Stimulated activated CD8-positive, alpha-beta memory T cell treated with anti-CD3 and anti-CD28 coated beads, Interleukin-15, amount 100 ng/mL, for 1 hour (primary cell): Measurements from ENCODE around the gene NFATC3.
"Not testable (repeated sequence)": the region's sequence is repeated elsewhere in the genome, so short reads cannot be mapped to it uniquely, and the experiment has no call there.

Experiments
- DNase-seq: peaks from one replicate; pipeline ENCODE4 v3.0.0-alpha.2; 2020; ENCODE audit warnings: low read depth

Gene NFATC3

DNA sequence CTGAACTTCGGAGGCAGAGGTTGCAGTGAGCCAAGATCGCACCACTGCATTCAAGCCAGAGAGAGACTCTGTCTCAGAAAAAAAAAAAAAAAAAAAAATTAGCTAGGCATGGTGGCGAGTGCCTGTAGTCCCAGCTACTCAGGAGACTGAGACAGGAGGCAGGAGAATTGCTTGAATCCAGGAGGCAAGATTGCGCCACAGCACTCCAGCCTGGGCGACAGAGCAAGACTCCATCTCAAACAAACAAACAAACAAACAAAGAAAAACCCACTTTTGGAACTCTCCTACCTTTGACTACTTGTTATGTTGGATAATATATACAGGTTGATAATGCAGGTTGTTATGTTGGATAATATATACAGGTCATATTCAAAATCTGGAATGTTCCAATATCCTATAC, 35.3 kb downstream of the NFATC3 start:
- not testable (repeated sequence) for DNase-seq

- no peak for DNase-seq
These were observed 41.2 kb downstream of the NFATC3 start for GRCh38 chr16:68126395-68126794.

- no peak for DNase-seq
These were observed 43.6 kb downstream of the NFATC3 start for GRCh38 chr16:68128577-68129305.

- DNase-seq = no peak
These were observed 45.4 kb downstream of the NFATC3 start for GRCh38 chr16:68130520-68130919.

- DNase-seq = no peak
These were observed 46.9 kb downstream of the NFATC3 start for GRCh38 chr16:68131813-68132706.

DNA sequence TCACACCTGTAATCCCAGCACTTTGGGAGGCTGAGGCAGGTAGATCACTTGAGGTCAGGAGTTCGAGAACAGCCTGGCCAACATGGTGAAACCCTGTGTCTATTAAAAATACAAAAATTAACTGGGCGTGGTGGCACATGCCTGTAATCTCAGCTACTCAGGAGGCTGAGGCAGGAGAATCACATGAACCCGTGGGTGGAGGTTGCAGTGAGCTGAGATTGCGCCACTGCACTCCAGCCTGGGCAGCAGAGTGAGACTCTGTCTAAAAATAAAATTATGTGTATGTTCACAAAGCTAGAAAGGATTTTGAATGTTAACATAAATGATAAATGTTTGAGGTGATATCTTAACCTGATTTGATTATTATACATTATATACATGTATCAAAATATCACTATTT, 47.8 kb downstream of the NFATC3 start:
- not testable (repeated sequence) for DNase-seq

DNA sequence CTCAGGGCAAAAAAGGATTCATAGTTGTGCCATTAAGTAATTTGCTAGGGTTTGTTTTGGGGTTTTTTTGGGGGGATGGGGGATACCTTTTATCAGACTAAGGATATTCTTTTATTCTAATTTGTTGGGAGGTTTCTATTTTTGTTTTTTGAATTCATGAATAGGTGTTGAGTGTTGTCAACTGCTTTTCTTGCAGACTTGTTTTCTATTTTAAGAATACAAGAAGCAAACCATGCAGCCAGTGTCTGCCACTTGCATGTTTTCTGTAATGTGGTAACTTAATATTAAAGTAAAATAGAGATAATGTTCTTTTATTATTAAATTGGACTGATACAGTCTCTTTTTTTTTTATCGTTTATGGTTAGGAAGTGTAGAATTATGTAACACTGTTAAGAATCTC, 49.5 kb downstream of the NFATC3 start:
- no peak for DNase-seq

DNA sequence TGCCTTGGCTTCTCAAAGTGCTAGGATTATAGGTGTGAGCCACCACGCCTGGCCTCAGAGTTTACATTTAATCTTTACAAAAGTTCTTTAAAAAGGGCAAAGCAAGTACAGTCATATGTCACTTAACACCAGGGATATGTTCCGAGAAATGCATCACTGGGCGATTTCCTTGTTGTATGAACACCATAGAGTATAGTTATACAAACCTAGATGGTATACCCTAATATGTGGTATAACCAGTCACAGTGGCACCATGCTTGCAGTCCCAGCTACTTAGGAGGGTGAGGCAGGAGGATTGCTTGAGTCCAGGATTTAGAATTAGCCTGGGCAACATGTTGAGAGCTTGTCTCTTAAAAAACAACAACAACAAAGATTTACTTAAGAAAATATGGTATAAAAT, 51.3 kb downstream of the NFATC3 start:
- DNase-seq = no peak

DNA sequence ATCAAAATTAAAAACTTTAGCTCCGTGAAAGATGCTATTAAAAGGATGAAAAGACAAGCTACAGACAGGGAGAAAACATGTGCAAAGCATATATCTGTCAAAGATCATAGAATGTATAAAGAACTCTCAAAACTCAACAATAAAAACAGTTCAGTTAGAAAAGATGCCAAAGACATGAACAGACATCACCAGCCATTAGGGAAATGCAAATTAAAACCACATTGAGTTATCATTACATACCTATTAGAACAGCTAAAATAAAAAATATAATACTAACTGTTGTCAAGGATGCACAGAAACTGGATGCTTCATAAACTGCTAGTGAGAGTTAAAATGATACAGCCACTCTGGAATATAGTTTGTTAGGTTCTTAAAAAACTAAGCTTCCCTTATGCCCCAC, 58.8 kb downstream of the NFATC3 start:
- no peak for DNase-seq

GRCh38 chr16:68146585-68146984, 61.4 kb downstream of the NFATC3 start:
- DNase-seq = no peak

DNA sequence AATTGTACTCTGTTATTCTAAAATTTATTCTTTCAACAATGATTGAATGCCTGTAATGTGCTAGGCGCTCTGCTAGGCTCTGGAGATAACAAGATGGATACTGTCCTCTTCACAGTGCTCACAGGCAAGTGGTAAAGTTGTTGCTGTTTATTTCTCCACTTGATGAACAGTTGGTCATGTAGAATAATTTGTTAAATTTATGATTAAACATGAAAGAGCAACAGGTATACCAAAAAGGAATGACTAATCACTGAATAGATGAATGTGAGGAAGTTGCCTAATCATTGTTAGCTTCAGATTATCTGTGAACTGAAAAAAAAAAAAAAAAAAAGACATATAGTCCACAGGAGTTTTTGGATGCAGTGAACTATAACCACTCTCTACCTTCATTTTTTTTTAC, 62.3 kb downstream of the NFATC3 start:
- DNase-seq = no peak

DNA sequence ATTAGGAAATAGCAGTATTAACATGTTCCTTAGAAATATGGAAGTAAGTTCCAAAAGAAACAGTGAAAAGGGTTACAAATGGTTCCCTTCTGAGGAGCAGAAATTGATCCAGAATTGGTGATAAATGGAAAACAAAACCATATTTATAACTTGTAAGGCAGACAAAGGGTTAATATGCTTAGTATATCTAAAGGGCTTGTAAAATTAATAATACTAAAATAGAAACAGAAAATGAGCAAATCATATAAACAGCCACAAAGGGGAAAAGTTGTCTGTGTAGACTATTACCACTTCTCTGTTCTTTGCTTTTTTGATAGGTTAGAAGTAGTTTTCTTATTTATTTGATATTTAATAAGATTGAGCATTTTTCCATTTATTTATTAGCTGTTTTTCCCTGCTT, 64.4 kb downstream of the NFATC3 start:
- DNase-seq = no peak

DNA sequence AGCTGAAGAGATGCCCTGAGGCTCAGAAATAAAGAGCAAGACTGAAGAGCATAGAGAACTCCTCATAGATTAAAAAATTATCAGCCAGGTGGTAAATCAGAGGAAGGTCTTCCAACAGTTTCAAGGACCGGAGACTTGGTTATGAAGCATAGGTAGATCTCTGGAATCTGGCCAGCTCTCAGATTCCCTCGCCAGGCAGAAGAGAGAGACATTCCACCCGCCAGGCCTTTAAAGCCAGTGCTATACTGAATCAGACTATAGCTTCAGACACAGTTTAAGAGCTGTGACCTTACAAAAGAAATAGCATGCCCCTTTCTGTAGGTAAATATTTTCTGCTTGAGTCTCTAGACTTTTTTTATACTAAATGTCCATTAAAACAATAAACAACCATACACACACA, 70.3 kb downstream of the NFATC3 start:
- DNase-seq = no peak

GRCh38 chr16:68162413-68162812, 77.2 kb downstream of the NFATC3 start:
- DNase-seq = no peak

DNA sequence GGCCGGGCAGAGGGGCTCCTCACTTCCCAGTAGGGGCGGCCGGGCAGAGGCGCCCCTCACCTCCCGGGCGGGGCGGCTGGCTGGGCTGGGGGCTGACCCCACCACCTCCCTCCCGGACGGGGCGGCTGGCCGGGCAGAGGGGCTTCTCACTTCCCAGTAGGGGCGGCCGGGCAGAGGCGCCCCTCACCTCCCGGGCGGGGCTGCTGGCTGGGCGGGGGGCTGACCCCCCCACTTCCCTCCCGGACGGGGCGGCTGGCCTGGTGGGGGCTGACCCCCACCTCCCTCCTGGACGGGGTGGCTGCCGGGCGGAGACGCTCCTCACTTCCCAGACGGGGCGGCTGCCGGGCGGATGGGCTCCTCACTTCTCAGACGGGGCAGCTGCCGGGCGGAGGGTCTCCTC, 78.1 kb downstream of the NFATC3 start:
- DNase-seq = not testable (repeated sequence)

GRCh38 chr16:68166264-68166663, 81.1 kb downstream of the NFATC3 start:
- no peak for DNase-seq

DNA sequence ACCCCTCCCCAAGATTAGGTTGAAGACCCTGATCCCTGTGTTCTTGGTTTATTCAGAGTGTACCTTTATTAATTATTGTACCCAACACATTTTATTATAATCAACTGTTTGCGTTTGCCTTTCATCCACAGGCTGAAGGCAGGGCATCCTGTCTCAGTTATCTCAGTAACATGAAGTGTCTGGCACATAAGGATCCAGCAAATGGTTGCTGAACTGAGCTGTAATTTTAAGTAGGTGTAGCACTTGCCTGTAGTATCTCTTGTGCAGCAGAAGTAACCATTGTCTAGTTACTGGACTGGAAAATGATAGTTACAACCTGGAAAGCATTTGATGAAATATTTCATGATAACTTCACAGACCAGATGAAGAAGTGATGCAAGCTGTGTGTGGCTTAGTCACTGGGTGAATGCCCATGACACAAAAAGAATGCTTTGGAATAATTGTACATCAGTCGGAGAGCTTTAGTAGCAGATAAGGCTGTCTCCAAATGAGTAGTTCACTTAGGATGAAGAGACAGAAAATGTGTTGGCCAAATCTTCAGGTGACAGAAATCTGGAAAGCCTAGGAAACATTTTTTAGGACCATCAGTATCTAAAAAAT, 94.1 kb downstream of the NFATC3 start:
- no peak for DNase-seq

DNA sequence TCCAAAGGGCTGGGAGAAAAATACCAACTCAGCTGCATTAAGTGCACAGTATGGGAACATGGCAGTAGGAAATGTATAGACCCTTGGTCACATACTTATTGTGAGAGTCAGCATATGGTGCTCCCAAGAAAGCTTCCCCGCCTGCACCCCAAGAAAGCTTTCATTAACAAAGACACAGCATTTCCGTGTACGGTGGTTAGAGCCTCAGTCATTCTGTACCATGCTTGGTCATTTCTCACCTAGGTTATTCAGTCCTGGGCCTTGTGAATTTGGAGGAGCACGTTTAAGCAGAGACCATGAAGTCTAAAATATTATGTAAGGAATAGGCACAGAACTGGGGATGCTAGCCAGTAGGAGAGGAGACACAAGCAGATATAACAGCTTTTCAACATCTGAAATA, 94.7 kb downstream of the NFATC3 start:
- DNase-seq = no peak

GRCh38 chr16:68183046-68183445, 97.9 kb downstream of the NFATC3 start:
- DNase-seq = no peak

- DNase-seq = no peak
These were observed 101.7 kb downstream of the NFATC3 start for GRCh38 chr16:68186877-68187276.

GRCh38 chr16:68187505-68187904, 102.3 kb downstream of the NFATC3 start:
- no peak for DNase-seq

GRCh38 chr16:68188170-68188569, 103.0 kb downstream of the NFATC3 start:
- no peak for DNase-seq

- DNase-seq = no peak
These were observed 104.9 kb downstream of the NFATC3 start for GRCh38 chr16:68190081-68190480.
